K562 (cell line): Measurements from ENCODE around the gene GRWD1. TPM values are rescaled to one million over a fixed set of nuclear protein-coding genes. Genes with fewer than 3 reads are reported as not detected.

Experiments used
- ARHGAP35 ChIP-seq: fragments of 450-650 bp; IDR thresholded peaks from 2 replicates; pipeline ENCODE4 v1.6.1; 2018; ENCODE audit not compliant: partially characterized antibody
- GABPB1 ChIP-seq: sonication (generic); formaldehyde crosslinking; IDR thresholded peaks from 2 replicates; pipeline ENCODE4 v1.8.0; 2022; ENCODE audit warnings: mild to moderate bottlenecking, missing genetic modification reagents
- HDAC6 ChIP-seq: IDR thresholded peaks from 2 replicates; pipeline ENCODE4 v1.6.1; 2012; ENCODE audit warnings: low read depth, mild to moderate bottlenecking, control low read depth, inconsistent platforms, low read length, moderate library complexity
- ILK ChIP-seq: fragments of 450-650 bp; IDR thresholded peaks from 2 replicates; pipeline ENCODE4 v1.6.1; 2016; ENCODE audit warnings: missing genetic modification characterization, low read depth, mild to moderate bottlenecking, missing compliant biosample characterization, moderate library complexity, borderline replicate concordance
- KLF10 ChIP-seq: fragments of 250-450 bp; sonication (Bioruptor Pico); IDR thresholded peaks from 2 replicates; pipeline ENCODE4 v1.6.1; 2021; ENCODE audit warnings: matching md5 sums
- MYNN ChIP-seq, 2 experiments: sonication (generic); formaldehyde crosslinking in 1 of 2; IDR thresholded peaks; 2 replicates each; pipeline versions ENCODE4 v1.5.0 to v1.6.1; 2016 to 2020; ENCODE audit warnings: antibody characterized with exemption in 1 of 2, missing genetic modification reagents in 1 of 2
- NONO ChIP-seq, 2 experiments: fragments of 200-400 bp in 1 of 2; fragments of 450-650 bp in 1 of 2; formaldehyde crosslinking in 1 of 2; IDR thresholded peaks; 2 replicates each; pipeline ENCODE4 v1.6.1; 2017; ENCODE audit warnings: low read depth in 2 of 2, mild to moderate bottlenecking in 2 of 2, moderate library complexity in 2 of 2, low read length in 1 of 2
- RNF2 ChIP-seq: sonication (generic); IDR thresholded peaks from 2 replicates; pipeline ENCODE4 v1.6.1; 2016
- SIN3A ChIP-seq, 2 experiments: fragments of 150-350 bp in 1 of 2; IDR thresholded peaks; 2 replicates each; pipeline ENCODE4 v1.6.1; 2011 to 2016; ENCODE audit warnings: borderline replicate concordance in 2 of 2, low read depth in 2 of 2, low read length in 2 of 2, mild to moderate bottlenecking in 2 of 2, moderate library complexity in 2 of 2; ENCODE audit not compliant: control insufficient read depth in 1 of 2
- SREBF1 ChIP-seq: fragments of 150-350 bp; IDR thresholded peaks from 2 replicates; pipeline ENCODE4 v1.6.1; 2014; ENCODE audit warnings: antibody characterized with exemption, low read depth, low read length, borderline replicate concordance
- ZBED1 ChIP-seq: IDR thresholded peaks from 2 replicates; pipeline ENCODE4 v1.6.1; 2014
- ZNF121 ChIP-seq: sonication (generic); formaldehyde crosslinking; conservative IDR thresholded peaks from 2 replicates; pipeline ENCODE4 v1.8.0; 2022; ENCODE audit warnings: missing genetic modification reagents
- ZNF23 ChIP-seq: fragments of 250-450 bp; sonication (Bioruptor Pico); IDR thresholded peaks from 2 replicates; pipeline ENCODE4 v1.4.0; 2020; ENCODE audit warnings: mild to moderate bottlenecking
- ZNF384 ChIP-seq: IDR thresholded peaks from 2 replicates; pipeline ENCODE4 v1.6.1; 2012; ENCODE audit warnings: low read depth, low read length, improper control_type of control experiment
- ZNF445 ChIP-seq: fragments of 250-450 bp; sonication (Bioruptor Pico); IDR thresholded peaks from 2 replicates; pipeline ENCODE4 v1.4.0; 2020; ENCODE audit warnings: low read depth, mild to moderate bottlenecking, moderate library complexity
- polyA plus RNA-seq, 8 experiments: library from polyadenylated mRNA; depleted of rRNA in 4 of 8; stranded (reverse) in 5 of 8; unstranded in 3 of 8; fragments of >200 nt; fragmentation: Nextera tagmentation in 2 of 8; fragmentation: Illumina TruSeq in 1 of 8; extraction: Ambion mirVana in 2 of 8; extraction: Trizol in 1 of 8; gene quantifications; 2 replicates each; pipeline versions ENCODE4 v1.2.1 to v1.2.3, GENCODE V29; 2011 to 2014; ENCODE audit warnings: inconsistent platforms in 1 of 8, missing spikeins in 1 of 8
- total RNA-seq, 7 experiments: library from RNA; depleted of rRNA in 6 of 7; stranded (reverse); fragments of >200 nt in 6 of 7; fragmentation: Illumina TruSeq in 2 of 7; extraction: Trizol in 2 of 7; gene quantifications; 2 replicates each; pipeline versions ENCODE4 v1.2.1 to v1.2.3, GENCODE V29; 2011 to 2021; ENCODE audit warnings: low replicate concordance in 1 of 7
- TF ChIP-seq, protein P1 (sequence below): IDR thresholded peaks from 2 replicates; pipeline ENCODE4 v1.6.1; 2012; ENCODE audit warnings: low read depth, low read length, improper control_type of control experiment, borderline replicate concordance
- TF ChIP-seq, protein P2 (sequence below): fragments of 250-450 bp; sonication (Bioruptor Pico); IDR thresholded peaks from 2 replicates; pipeline ENCODE4 v1.8.0; 2022; ENCODE audit warnings: moderate library complexity, mild to moderate bottlenecking, inconsistent platforms
- TF ChIP-seq, protein P3 (sequence below), 2 experiments: fragments of 200-800 bp in 1 of 2; sonication (Bioruptor generic) in 1 of 2; sonication (generic) in 1 of 2; formaldehyde crosslinking in 1 of 2; IDR thresholded peaks in 1 of 2; conservative IDR thresholded peaks in 1 of 2; 2 replicates each; pipeline versions ENCODE4 v1.5.0 to v1.6.1; 2016 to 2020; ENCODE audit warnings: missing compliant biosample characterization in 1 of 2, missing genetic modification characterization in 1 of 2, missing genetic modification reagents in 1 of 2
- TF ChIP-seq, protein P4 (sequence below): fragments of 450-650 bp; formaldehyde crosslinking; IDR thresholded peaks from 2 replicates; pipeline ENCODE4 v1.4.0; 2022; ENCODE audit warnings: mild to moderate bottlenecking, moderate library complexity

GRWD1 gene
- total and polyA plus RNA-seq, 9 of the 15 experiments (the other 6 are each of a cell fraction or from before 2014, with no cell fraction given) = 1.5 to 87.2 (median 24.5) TPM

DNA sequence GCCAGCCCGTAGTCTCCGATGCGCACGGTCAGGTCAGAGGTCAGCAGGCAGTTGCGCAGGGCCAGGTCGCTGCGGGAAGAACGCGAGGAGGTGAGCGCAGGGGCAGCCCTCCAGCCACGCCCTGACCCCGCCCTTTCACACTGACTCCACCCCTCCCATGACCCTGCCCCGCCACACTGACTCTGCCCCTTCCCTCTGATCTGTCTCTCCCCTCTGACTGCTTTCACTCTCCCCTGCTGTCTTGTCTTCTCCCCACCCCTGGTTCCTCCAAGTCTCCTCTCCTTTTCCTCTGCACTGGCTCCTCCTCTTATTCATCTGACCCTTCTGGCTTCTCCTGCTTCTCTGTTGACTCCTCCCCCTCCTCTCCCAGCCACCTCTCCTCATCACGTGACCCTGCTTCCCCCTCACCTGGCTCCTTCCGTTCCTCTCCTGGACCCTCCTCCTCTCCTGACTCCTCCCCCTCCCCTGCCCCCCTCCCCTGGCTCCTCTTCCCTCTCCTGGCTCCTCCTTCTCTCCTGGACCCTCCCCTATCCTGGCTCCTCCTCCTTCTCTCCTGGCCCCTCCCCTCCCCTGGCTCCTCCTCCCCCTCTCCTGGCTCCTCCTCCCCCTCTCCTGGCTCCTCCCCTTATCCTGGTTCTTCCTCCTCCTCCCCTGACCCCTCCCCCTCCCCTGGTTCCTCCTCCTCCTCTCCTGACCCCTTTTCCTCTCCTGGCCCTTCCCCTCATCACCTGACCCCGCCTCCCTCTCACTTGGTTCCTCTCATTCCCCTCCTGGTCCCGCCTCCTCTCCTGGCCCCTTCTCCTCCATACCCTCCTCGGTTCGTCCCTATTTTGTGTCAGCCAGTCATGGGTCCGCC is 55.9 kb downstream of the GRWD1 start (continued):
- no peak for TF ChIP-seq HDAC6
- TF ChIP-seq ZNF23 (CRISPR knock-in tag) = no peak
- TF ChIP-seq, protein P1, sequence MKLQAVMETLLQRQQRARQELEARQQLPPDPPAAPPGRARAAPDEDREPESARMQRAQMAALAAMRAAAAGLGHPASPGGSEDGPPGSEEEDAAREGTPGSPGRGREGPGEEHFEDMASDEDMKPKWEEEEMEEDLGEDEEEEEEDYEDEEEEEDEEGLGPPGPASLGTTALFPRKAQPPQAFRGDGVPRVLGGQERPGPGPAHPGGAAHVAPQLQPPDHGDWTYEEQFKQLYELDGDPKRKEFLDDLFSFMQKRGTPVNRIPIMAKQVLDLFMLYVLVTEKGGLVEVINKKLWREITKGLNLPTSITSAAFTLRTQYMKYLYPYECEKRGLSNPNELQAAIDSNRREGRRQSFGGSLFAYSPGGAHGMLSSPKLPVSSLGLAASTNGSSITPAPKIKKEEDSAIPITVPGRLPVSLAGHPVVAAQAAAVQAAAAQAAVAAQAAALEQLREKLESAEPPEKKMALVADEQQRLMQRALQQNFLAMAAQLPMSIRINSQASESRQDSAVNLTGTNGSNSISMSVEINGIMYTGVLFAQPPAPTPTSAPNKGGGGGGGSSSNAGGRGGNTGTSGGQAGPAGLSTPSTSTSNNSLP = no peak
- TF ChIP-seq RNF2 = peak; percentile 23; the same call in 1 of the 2 replicates
- TF ChIP-seq, protein P2, sequence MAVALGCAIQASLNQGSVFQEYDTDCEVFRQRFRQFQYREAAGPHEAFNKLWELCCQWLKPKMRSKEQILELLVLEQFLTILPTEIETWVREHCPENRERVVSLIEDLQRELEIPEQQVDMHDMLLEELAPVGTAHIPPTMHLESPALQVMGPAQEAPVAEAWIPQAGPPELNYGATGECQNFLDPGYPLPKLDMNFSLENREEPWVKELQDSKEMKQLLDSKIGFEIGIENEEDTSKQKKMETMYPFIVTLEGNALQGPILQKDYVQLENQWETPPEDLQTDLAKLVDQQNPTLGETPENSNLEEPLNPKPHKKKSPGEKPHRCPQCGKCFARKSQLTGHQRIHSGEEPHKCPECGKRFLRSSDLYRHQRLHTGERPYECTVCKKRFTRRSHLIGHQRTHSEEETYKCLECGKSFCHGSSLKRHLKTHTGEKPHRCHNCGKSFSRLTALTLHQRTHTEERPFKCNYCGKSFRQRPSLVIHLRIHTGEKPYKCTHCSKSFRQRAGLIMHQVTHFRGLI (CRISPR knock-in tag) = no peak
- TF ChIP-seq ILK (tag) = no peak
- no peak for TF ChIP-seq ZNF384
- no peak for TF ChIP-seq ZNF445 (CRISPR knock-in tag)
- no peak; a peak in 1 of 4 replicates for TF ChIP-seq SIN3A (IDR thresholded peaks at IDR 0.05; ENCODE audit: borderline replicate concordance in 2 of 2, control insufficient read depth in 1 of 2, low read depth in 2 of 2, low read length in 2 of 2)
- TF ChIP-seq MYNN (IDR thresholded peaks at IDR 0.05) = no peak
- TF ChIP-seq MYNN (CRISPR knock-in tag; IDR thresholded peaks at IDR 0.05) = no peak
- no peak for TF ChIP-seq ZBED1
- TF ChIP-seq, protein P3, sequence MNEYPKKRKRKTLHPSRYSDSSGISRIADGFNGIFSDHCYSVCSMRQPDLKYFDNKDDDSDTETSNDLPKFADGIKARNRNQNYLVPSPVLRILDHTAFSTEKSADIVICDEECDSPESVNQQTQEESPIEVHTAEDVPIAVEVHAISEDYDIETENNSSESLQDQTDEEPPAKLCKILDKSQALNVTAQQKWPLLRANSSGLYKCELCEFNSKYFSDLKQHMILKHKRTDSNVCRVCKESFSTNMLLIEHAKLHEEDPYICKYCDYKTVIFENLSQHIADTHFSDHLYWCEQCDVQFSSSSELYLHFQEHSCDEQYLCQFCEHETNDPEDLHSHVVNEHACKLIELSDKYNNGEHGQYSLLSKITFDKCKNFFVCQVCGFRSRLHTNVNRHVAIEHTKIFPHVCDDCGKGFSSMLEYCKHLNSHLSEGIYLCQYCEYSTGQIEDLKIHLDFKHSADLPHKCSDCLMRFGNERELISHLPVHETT (CRISPR knock-in tag; conservative IDR thresholded peaks at IDR 0.05 in 1 of 2, IDR thresholded peaks at IDR 0.05 in 1 of 2) = no peak
- no peak for TF ChIP-seq ZNF121 (CRISPR knock-in tag)
- TF ChIP-seq, protein P4, sequence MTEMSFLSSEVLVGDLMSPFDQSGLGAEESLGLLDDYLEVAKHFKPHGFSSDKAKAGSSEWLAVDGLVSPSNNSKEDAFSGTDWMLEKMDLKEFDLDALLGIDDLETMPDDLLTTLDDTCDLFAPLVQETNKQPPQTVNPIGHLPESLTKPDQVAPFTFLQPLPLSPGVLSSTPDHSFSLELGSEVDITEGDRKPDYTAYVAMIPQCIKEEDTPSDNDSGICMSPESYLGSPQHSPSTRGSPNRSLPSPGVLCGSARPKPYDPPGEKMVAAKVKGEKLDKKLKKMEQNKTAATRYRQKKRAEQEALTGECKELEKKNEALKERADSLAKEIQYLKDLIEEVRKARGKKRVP = no peak
- peak; percentile 40; the same call in 1 of the 2 replicates for TF ChIP-seq GABPB1
- TF ChIP-seq KLF10 = no peak
- TF ChIP-seq ARHGAP35 = peak; percentile 88
- peak; percentile 61; the same call in 1 of the 2 replicates for TF ChIP-seq SREBF1
- TF ChIP-seq NONO (IDR thresholded peaks at IDR 0.05; ENCODE audit: low read depth in 2 of 2, low read length in 1 of 2) = no peak
